Measurements from ENCODE around the gene RHOBTB1.

GRCh38 chr10:60893231-60893630 lies 50.8 kb downstream of the RHOBTB1 start:
- TF ChIP-seq SP1 (IDR thresholded peaks at IDR 0.05), result no peak
- no peak for TF ChIP-seq FOXM1 (IDR thresholded peaks at IDR 0.05; ENCODE audit: borderline replicate concordance)
- no peak for TF ChIP-seq ELF4 (IDR thresholded peaks at IDR 0.05)
- no peak for TF ChIP-seq CTBP1 (IDR thresholded peaks at IDR 0.05; ENCODE audit: borderline replicate concordance)
- no peak for TF ChIP-seq BHLHE40 (IDR thresholded peaks at IDR 0.05; ENCODE audit: borderline replicate concordance)
- TF ChIP-seq FOXA1 (IDR thresholded peaks at IDR 0.05), result no peak
- no peak for TF ChIP-seq ZNF384 (IDR thresholded peaks at IDR 0.05)
- TF ChIP-seq NFRKB (IDR thresholded peaks at IDR 0.05), result no peak
- TF ChIP-seq LEF1 (IDR thresholded peaks at IDR 0.05; ENCODE audit: borderline replicate concordance), result no peak
- no peak for TF ChIP-seq PKNOX1 (IDR thresholded peaks at IDR 0.05)
- TF ChIP-seq ARNT (IDR thresholded peaks at IDR 0.05), result no peak
- TF ChIP-seq TARDBP (IDR thresholded peaks at IDR 0.05), result no peak
- no peak for TF ChIP-seq FOXK2 (IDR thresholded peaks at IDR 0.05)
- no peak for TF ChIP-seq HDGF (IDR thresholded peaks at IDR 0.05; ENCODE audit: borderline replicate concordance)
